ENCODE results near the gene FIBCD1. TPM values are rescaled to one million over a fixed set of nuclear protein-coding genes. Genes with fewer than 3 reads are reported as not detected.

Gene FIBCD1
- total and polyA plus RNA-seq, 2 experiments from 2014 or later = 4.4 to 5.6 TPM

DNA sequence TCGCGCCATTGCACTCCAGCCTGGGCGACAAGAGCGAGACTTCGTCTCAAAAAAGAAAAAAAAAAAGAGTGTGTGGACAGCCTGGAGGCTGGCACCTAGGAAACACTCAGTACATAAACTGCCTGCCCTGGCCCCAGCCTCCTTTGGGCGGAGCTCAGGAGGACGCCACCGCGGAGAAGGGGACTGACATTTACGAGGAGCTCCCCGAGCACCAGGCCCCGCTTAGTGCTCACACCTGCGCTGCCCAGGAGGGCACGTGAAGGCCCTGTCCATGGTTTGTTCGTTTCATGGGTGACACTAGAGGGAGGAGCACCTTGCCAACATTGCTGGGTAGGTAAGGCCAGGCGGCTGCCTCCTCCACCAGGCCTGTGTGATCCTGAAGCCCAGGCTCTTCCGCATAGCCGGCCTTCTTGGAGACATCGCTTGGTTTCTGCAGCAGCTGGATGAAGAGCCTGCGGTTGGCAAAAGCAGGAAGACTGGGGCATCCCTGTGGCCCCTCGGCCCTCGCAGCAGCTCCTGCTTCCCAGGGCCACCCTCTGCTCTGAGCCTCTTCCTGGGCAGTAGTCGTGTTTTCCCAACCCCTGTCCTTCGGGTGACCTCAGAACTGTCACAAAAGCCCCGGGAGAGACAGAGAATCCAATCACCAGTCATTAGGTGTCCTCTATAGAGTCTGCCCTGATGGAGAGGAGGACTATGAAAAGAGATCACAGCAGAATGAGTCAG lies 43.8 kb upstream of the FIBCD1 start:
- no peak for ATAC-seq
- no peak overlapping the region for H3K27ac Mint-ChIP-seq

More for the DNA sequence above, 43.8 kb upstream of the FIBCD1 start:
- H3K79me2 ChIP-seq (replicated peaks; ENCODE audit: insufficient read depth) = no peaks in the 10 kb centered on the region
- Mint-ChIP-seq H3K36me3 (ENCODE audit: low read depth) (no peaks in the 10 kb centered on the region), H3K9me3 (no peaks in the 10 kb centered on the region), H3K27me3 (ENCODE audit: insufficient read depth, low read depth, poor library complexity) (peaks cover 12% of the 10 kb centered on the region), H3K4me1 (peaks cover 8% of the 10 kb centered on the region; the same call in 1 of the 3 replicates), H3K4me3 (no peak overlapping the region)
- no peak overlapping the region for H3K4me2 ChIP-seq
- H3K9me2 ChIP-seq (ENCODE audit: insufficient read depth) = no peaks in the 10 kb centered on the region
- no peaks in the 10 kb centered on the region for H4K20me1 ChIP-seq (replicated peaks; ENCODE audit: insufficient read depth)
- H3K27ac ChIP-seq (ENCODE audit: low read depth) = no peak overlapping the region
- no peaks in the 10 kb centered on the region for H3K36me3 ChIP-seq (ENCODE audit: insufficient read depth)
- TF ChIP-seq, protein P1, sequence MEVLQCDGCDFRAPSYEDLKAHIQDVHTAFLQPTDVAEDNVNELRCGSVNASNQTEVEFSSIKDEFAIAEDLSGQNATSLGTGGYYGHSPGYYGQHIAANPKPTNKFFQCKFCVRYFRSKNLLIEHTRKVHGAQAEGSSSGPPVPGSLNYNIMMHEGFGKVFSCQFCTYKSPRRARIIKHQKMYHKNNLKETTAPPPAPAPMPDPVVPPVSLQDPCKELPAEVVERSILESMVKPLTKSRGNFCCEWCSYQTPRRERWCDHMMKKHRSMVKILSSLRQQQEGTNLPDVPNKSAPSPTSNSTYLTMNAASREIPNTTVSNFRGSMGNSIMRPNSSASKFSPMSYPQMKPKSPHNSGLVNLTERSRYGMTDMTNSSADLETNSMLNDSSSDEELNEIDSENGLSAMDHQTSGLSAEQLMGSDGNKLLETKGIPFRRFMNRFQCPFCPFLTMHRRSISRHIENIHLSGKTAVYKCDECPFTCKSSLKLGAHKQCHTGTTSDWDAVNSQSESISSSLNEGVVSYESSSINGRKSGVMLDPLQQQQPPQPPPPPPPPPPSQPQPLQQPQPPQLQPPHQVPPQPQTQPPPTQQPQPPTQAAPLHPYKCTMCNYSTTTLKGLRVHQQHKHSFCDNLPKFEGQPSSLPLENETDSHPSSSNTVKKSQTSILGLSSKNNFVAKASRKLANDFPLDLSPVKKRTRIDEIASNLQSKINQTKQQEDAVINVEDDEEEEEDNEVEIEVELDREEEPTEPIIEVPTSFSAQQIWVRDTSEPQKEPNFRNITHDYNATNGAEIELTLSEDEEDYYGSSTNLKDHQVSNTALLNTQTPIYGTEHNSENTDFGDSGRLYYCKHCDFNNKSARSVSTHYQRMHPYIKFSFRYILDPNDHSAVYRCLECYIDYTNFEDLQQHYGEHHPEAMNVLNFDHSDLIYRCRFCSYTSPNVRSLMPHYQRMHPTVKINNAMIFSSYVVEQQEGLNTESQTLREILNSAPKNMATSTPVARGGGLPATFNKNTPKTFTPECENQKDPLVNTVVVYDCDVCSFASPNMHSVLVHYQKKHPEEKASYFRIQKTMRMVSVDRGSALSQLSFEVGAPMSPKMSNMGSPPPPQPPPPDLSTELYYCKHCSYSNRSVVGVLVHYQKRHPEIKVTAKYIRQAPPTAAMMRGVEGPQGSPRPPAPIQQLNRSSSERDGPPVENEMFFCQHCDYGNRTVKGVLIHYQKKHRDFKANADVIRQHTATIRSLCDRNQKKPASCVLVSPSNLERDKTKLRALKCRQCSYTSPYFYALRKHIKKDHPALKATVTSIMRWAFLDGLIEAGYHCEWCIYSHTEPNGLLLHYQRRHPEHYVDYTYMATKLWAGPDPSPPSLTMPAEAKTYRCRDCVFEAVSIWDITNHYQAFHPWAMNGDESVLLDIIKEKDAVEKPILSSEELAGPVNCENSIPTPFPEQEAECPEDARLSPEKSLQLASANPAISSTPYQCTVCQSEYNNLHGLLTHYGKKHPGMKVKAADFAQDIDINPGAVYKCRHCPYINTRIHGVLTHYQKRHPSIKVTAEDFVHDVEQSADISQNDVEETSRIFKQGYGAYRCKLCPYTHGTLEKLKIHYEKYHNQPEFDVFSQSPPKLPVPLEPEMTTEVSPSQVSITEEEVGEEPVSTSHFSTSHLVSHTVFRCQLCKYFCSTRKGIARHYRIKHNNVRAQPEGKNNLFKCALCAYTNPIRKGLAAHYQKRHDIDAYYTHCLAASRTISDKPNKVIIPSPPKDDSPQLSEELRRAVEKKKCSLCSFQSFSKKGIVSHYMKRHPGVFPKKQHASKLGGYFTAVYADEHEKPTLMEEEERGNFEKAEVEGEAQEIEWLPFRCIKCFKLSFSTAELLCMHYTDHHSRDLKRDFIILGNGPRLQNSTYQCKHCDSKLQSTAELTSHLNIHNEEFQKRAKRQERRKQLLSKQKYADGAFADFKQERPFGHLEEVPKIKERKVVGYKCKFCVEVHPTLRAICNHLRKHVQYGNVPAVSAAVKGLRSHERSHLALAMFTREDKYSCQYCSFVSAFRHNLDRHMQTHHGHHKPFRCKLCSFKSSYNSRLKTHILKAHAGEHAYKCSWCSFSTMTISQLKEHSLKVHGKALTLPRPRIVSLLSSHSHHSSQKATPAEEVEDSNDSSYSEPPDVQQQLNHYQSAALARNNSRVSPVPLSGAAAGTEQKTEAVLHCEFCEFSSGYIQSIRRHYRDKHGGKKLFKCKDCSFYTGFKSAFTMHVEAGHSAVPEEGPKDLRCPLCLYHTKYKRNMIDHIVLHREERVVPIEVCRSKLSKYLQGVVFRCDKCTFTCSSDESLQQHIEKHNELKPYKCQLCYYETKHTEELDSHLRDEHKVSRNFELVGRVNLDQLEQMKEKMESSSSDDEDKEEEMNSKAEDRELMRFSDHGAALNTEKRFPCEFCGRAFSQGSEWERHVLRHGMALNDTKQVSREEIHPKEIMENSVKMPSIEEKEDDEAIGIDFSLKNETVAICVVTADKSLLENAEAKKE (CRISPR knock-in tag; IDR thresholded peaks at IDR 0.05) = no peak
- TF ChIP-seq, protein P2, sequence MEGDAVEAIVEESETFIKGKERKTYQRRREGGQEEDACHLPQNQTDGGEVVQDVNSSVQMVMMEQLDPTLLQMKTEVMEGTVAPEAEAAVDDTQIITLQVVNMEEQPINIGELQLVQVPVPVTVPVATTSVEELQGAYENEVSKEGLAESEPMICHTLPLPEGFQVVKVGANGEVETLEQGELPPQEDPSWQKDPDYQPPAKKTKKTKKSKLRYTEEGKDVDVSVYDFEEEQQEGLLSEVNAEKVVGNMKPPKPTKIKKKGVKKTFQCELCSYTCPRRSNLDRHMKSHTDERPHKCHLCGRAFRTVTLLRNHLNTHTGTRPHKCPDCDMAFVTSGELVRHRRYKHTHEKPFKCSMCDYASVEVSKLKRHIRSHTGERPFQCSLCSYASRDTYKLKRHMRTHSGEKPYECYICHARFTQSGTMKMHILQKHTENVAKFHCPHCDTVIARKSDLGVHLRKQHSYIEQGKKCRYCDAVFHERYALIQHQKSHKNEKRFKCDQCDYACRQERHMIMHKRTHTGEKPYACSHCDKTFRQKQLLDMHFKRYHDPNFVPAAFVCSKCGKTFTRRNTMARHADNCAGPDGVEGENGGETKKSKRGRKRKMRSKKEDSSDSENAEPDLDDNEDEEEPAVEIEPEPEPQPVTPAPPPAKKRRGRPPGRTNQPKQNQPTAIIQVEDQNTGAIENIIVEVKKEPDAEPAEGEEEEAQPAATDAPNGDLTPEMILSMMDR (conservative IDR thresholded peaks at IDR 0.05; ENCODE audit: low read depth in 2 of 2) = no peak
- TF ChIP-seq, protein P3, sequence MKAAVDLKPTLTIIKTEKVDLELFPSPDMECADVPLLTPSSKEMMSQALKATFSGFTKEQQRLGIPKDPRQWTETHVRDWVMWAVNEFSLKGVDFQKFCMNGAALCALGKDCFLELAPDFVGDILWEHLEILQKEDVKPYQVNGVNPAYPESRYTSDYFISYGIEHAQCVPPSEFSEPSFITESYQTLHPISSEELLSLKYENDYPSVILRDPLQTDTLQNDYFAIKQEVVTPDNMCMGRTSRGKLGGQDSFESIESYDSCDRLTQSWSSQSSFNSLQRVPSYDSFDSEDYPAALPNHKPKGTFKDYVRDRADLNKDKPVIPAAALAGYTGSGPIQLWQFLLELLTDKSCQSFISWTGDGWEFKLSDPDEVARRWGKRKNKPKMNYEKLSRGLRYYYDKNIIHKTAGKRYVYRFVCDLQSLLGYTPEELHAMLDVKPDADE (IDR thresholded peaks at IDR 0.05) = no peak
- no peak for TF ChIP-seq ZNF114 (CRISPR knock-in tag; IDR thresholded peaks at IDR 0.05)
- no peak for TF ChIP-seq POLR2AphosphoS5 (IDR thresholded peaks at IDR 0.05; ENCODE audit: low read depth)
- TF ChIP-seq EZH2 (IDR thresholded peaks at IDR 0.05; ENCODE audit: low read depth, unreplicated experiment) = no peak
- TF ChIP-seq NANOG (IDR thresholded peaks at IDR 0.05; ENCODE audit: borderline replicate concordance) = no peak
- no peak for TF ChIP-seq JUNB (IDR thresholded peaks at IDR 0.05; ENCODE audit: unreplicated experiment)
- TF ChIP-seq ZNF331 (CRISPR knock-in tag; IDR thresholded peaks at IDR 0.05; ENCODE audit: low read depth) = no peak
- TF ChIP-seq CREB1 (CRISPR knock-in tag; IDR thresholded peaks at IDR 0.05; ENCODE audit: low read depth) = no peak
- TF ChIP-seq STAT1 (IDR thresholded peaks at IDR 0.05; ENCODE audit: unreplicated experiment) = no peak
- no peak for TF ChIP-seq EZH2phosphoT487 (IDR thresholded peaks at IDR 0.05; ENCODE audit: unreplicated experiment)
- TF ChIP-seq, protein P4, sequence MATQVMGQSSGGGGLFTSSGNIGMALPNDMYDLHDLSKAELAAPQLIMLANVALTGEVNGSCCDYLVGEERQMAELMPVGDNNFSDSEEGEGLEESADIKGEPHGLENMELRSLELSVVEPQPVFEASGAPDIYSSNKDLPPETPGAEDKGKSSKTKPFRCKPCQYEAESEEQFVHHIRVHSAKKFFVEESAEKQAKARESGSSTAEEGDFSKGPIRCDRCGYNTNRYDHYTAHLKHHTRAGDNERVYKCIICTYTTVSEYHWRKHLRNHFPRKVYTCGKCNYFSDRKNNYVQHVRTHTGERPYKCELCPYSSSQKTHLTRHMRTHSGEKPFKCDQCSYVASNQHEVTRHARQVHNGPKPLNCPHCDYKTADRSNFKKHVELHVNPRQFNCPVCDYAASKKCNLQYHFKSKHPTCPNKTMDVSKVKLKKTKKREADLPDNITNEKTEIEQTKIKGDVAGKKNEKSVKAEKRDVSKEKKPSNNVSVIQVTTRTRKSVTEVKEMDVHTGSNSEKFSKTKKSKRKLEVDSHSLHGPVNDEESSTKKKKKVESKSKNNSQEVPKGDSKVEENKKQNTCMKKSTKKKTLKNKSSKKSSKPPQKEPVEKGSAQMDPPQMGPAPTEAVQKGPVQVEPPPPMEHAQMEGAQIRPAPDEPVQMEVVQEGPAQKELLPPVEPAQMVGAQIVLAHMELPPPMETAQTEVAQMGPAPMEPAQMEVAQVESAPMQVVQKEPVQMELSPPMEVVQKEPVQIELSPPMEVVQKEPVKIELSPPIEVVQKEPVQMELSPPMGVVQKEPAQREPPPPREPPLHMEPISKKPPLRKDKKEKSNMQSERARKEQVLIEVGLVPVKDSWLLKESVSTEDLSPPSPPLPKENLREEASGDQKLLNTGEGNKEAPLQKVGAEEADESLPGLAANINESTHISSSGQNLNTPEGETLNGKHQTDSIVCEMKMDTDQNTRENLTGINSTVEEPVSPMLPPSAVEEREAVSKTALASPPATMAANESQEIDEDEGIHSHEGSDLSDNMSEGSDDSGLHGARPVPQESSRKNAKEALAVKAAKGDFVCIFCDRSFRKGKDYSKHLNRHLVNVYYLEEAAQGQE (IDR thresholded peaks at IDR 0.05; ENCODE audit: unreplicated experiment) = no peak
- no peak overlapping the region for H2AFZ ChIP-seq
- DNase-seq (ENCODE audit: low spot score) = no peak
- no peaks in the 10 kb centered on the region for H3F3A ChIP-seq (replicated peaks; ENCODE audit: low read depth)
- H3K4me1 ChIP-seq (ENCODE audit: insufficient read depth) = no peaks in the 10 kb centered on the region
- H3K27me3 ChIP-seq (ENCODE audit: insufficient read depth) = no peaks in the 10 kb centered on the region
- no peak overlapping the region for H3K4me3 ChIP-seq

Measured in GM23338 (cell line).